Gastrocnemius medialis (tissue), 4 donors: Measurements from ENCODE around the gene RASA3.

Experiments
- POLR2A ChIP-seq, 2 donors: fragments of 450-650 bp; IDR thresholded peaks; one replicate each; pipeline ENCODE4 v1.6.1; 2017; ENCODE audit warnings: antibody characterized with exemption in 2 of 2, mild to moderate bottlenecking in 2 of 2, moderate library complexity in 2 of 2
- TF ChIP-seq, protein P1 (sequence below), 5 experiments: fragments of 450-650 bp in 3 of 5; fragments of 200-600 bp in 2 of 5; sonication (generic) in 2 of 5; IDR thresholded peaks in 4 of 5; conservative IDR thresholded peaks in 1 of 5; 1 replicate in 4 of 5; 2 replicates in 1 of 5; pipeline ENCODE4 v1.5.1; 2016 to 2019; ENCODE audit warnings: antibody characterized with exemption in 5 of 5, mild to moderate bottlenecking in 3 of 5, moderate library complexity in 3 of 5

DNA sequence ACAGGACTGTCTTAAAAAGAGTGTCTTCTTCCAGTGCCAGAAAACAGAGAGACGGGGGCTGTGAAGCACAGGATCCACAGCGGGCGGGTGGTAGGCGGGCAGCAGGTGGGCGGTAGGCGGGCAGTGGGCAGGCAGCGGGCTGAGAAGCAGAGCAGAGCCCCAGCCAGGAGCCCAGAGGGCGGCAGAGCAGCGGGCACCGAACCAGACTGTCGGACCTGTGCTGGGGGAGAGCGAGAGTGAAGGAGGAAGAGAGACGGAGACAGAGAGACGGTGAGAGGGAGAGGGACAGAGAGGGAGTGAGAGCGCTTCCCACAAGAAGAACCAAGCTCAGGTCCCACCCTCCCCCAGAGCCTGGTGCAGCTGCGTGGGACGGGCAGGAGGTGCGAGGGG is 30.3 kb downstream of the RASA3 start:
- TF ChIP-seq POLR2A (IDR thresholded peaks at IDR 0.05) = no peak
- TF ChIP-seq, protein P1, sequence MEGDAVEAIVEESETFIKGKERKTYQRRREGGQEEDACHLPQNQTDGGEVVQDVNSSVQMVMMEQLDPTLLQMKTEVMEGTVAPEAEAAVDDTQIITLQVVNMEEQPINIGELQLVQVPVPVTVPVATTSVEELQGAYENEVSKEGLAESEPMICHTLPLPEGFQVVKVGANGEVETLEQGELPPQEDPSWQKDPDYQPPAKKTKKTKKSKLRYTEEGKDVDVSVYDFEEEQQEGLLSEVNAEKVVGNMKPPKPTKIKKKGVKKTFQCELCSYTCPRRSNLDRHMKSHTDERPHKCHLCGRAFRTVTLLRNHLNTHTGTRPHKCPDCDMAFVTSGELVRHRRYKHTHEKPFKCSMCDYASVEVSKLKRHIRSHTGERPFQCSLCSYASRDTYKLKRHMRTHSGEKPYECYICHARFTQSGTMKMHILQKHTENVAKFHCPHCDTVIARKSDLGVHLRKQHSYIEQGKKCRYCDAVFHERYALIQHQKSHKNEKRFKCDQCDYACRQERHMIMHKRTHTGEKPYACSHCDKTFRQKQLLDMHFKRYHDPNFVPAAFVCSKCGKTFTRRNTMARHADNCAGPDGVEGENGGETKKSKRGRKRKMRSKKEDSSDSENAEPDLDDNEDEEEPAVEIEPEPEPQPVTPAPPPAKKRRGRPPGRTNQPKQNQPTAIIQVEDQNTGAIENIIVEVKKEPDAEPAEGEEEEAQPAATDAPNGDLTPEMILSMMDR (IDR thresholded peaks at IDR 0.05 in 4 of 5, conservative IDR thresholded peaks at IDR 0.05 in 1 of 5) = no peak
